GM18868 (cell line): Measurements from ENCODE around the gene ZMYND19.
"Not testable (repeated sequence)": the region's sequence is repeated elsewhere in the genome, so short reads cannot be mapped to it uniquely, and the experiment has no call there.

Experiments
- ATAC-seq: cut with Tn5 transposase; IDR thresholded peaks from one replicate; pipeline ENCODE4 v1.9.1; 2021; ENCODE audit warnings: mild to moderate bottlenecking, moderate library complexity; ENCODE audit not compliant: unreplicated experiment

The ZMYND19 gene

GRCh38 chr9:137534256-137535119 lies 55.8 kb downstream of the ZMYND19 start:
- no peak for ATAC-seq

- ATAC-seq: not testable (repeated sequence)
Measured at GRCh38 chr9:137532891-137533468, 57.3 kb downstream of the ZMYND19 start.
